Activated CD4-positive, alpha-beta T cell treated with anti-CD3 and anti-CD28 coated beads for 36 hours (primary cell): Measurements from ENCODE around the gene LGALS8. TPM values are rescaled to one million over a fixed set of nuclear protein-coding genes. Genes with fewer than 3 reads are reported as not detected.
A peak's percentile ranks its signal among the peaks of the same experiment; 100 is the strongest.
"Not testable (repeated sequence)": the region's sequence is repeated elsewhere in the genome, so short reads cannot be mapped to it uniquely, and the experiment has no call there.

Experiments used
- ATAC-seq: fragments of 200-7000 bp; cut with Tn5 transposase; one replicate; pipeline ENCODE4 v1.10.0; 2021; ENCODE audit warnings: mild to moderate bottlenecking, moderate library complexity
- CTCF ChIA-PET: fragments of 350-600 bp; sonication (Branson Sonifier 250); formaldehyde crosslinking; loops from one replicate; lab custom pipeline; 2021; ENCODE audit warnings: antibody characterized with exemption; lab: Charles Lee
- POLR2A ChIA-PET: fragments of 350-600 bp; sonication (Branson Sonifier 250); formaldehyde crosslinking; loops from one replicate; lab custom pipeline; 2021; ENCODE audit warnings: antibody characterized with exemption, inconsistent platforms; lab: Charles Lee
- DNase-seq: peaks from one replicate; pipeline ENCODE4 v3.0.0-alpha.2; 2020
- H3K27ac Mint-ChIP-seq: one replicate; pipeline ENCODE4 v1.8.0; 2021; ENCODE audit warnings: mixed read lengths
- H3K27me3 Mint-ChIP-seq: one replicate; pipeline ENCODE4 v1.8.0; 2021; ENCODE audit warnings: mixed read lengths
- H3K36me3 Mint-ChIP-seq: one replicate; pipeline ENCODE4 v1.8.0; 2021; ENCODE audit warnings: low read depth, mixed read lengths
- H3K4me1 Mint-ChIP-seq: one replicate; pipeline ENCODE4 v1.8.0; 2021; ENCODE audit warnings: mixed read lengths
- H3K4me3 Mint-ChIP-seq: one replicate; pipeline ENCODE4 v1.8.0; 2021; ENCODE audit warnings: mild to moderate bottlenecking, moderate library complexity, mixed read lengths
- H3K9me3 Mint-ChIP-seq: one replicate; pipeline ENCODE4 v1.8.0; 2021; ENCODE audit warnings: low read depth, mixed read lengths
- intact Hi-C, 2 experiments: fragments of 100-400 bp; cut with DNase I in 1 of 2; cut with micrococcal nuclease in 1 of 2; formaldehyde crosslinking; loops; one replicate each; pipeline versions ENCODE4 v1.14.2 to v1.15.1; 2022 to 2024; cut with DNase I, micrococcal nuclease
- total RNA-seq, 2 experiments: library from RNA; stranded (reverse); gene quantifications; one replicate each; pipeline ENCODE4 v1.2.3, GENCODE V29; 2021

Gene LGALS8
- 100 to 1,000 TPM; 106 to 155 TPM for total RNA-seq

DNA sequence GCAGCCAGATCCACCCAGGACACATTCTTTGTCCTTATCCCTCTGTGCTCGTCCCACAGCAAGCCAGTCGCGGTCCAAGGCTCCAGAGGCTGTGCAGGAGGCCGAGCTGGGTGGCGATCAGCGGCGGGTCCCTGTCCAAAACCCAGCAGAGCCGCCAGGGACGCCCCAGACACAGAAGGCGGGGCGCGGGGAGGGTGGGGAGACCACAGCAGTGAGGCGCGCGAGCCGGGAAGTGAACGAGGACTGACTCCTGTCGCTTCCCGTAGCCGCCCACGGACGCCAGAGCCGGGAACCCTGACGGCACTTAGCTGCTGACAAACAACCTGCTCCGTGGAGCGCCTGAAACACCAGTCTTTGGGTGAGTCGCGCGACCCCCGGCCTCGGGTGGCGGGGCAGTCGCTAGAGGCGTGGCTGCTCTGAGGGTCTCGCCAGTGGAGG lies at the start of gene LGALS8:
Gene LGALS8, plus strand, starts transcription at position 279 of the 438 bp plus-strand sequence. CDS start 2,089 bp downstream, outside the sequence.
- H3K27ac Mint-ChIP-seq = peak within 1 kb of the TSS; percentile 98
- H3K36me3 Mint-ChIP-seq = peaks cover 23% of the 10 kb centered on the region
- no peaks in the 10 kb centered on the region for H3K27me3 Mint-ChIP-seq
- peak; percentile 94 for DNase-seq
- peaks cover 25% of the 10 kb centered on the region for H3K4me1 Mint-ChIP-seq
- ATAC-seq = peak; percentile 79
- ChIA-PET POLR2A (interaction anchor here (0.6 to 1.1 kb wide), 3 partner anchors 10 to 425 kb away, joined by 3 to 6 read pairs (median 4); no protein-coding TSS in a partner anchor), CTCF (interaction anchor here (0.6 to 2.0 kb wide), 2 partner anchors 11 to 380 kb away, joined by 3 to 5 read pairs; no protein-coding TSS in a partner anchor)
- no peaks in the 10 kb centered on the region for H3K9me3 Mint-ChIP-seq
- peak within 1 kb of the TSS; percentile 99 for H3K4me3 Mint-ChIP-seq
- intact Hi-C loops = loop anchor here (1.0 to 10.0 kb wide), 8 partner anchors 11 to 1019 kb away; partner anchors contain the start of genes MTR (in 2 of the 2), B3GALNT2 (in 1 of the 2), ERO1B (in 1 of the 2) and HEATR1 (in 1 of the 2)

DNA sequence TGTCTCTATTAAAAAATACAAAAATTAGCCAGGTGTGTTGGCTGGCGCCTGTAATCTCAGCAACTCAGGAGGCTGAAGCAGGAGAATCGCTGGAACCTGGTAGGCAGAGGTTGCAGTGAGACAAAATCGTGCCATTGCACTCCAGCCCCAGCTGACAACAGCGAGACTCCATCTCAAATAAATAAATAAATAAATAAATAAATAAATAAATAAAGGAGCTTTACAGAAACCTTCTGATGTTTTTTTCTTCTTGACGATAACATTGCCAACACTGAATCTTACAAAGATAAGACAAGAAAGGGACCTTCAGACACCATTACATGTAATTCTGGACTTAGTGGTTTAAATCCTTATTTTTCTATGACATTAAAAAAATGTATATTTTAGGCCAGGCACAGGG lies 47.8 kb upstream of the LGALS8 start:
- H3K4me1 Mint-ChIP-seq = no peaks in the 10 kb centered on the region
- H3K27ac Mint-ChIP-seq = no peak overlapping the region
- CTCF ChIA-PET = interaction anchor here (0.7 kb wide), 1 partner anchor 13 kb away, joined by 4 read pairs; no protein-coding TSS in a partner anchor
- no peaks in the 10 kb centered on the region for H3K9me3 Mint-ChIP-seq
- no peak overlapping the region for H3K4me3 Mint-ChIP-seq
- H3K36me3 Mint-ChIP-seq = no peaks in the 10 kb centered on the region
- intact Hi-C loops = no loop called here
- ATAC-seq = no peak
- H3K27me3 Mint-ChIP-seq = no peaks in the 10 kb centered on the region
- no peak for DNase-seq
- POLR2A ChIA-PET = no interaction called here

DNA sequence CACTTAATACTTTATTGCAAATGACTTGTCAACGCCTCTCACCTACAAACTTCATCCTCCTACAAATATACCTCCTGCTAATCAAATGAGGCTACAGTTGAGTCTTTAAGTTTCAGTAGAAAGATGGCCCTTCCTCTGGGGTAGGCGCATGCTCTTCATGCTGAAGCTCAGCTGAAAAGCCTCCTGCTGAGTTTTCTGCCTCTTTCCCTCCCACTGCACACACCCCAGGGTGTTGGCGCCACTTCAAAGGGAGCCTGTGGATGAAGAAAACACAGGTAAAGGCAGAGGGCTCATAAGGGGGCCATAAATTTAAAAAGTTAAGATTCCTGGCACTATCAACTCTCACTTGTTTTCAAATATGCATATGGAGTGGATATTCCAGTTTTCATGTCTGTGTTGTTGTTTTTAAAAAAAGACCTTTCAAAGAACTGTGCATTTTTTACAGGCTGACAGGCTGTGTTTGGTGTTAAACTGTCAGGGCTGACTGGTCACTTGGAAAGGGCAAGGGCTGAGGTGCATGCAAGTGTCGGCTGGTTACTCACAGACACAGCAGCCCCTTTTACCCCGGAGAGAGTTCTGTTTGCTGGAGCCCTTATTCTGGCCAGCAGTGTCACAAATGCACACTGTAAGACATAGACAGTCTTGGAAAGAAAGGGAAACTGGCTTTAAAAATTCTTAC lies 42.9 kb upstream of the LGALS8 start:
- H3K27ac Mint-ChIP-seq = no peak overlapping the region
- ATAC-seq (no peak), DNase-seq (no peak)
- no peaks in the 10 kb centered on the region for H3K36me3 Mint-ChIP-seq
- no peak overlapping the region for H3K4me3 Mint-ChIP-seq
- no peaks in the 10 kb centered on the region for H3K9me3 Mint-ChIP-seq
- no peaks in the 10 kb centered on the region for H3K27me3 Mint-ChIP-seq
- H3K4me1 Mint-ChIP-seq = no peaks in the 10 kb centered on the region
- ChIA-PET CTCF (interaction anchor here (0.6 to 0.7 kb wide), 2 partner anchors 8 to 132 kb away, joined by 3 read pairs; no protein-coding TSS in a partner anchor), POLR2A (no interaction called here)
- intact Hi-C loops = no loop called here

DNA sequence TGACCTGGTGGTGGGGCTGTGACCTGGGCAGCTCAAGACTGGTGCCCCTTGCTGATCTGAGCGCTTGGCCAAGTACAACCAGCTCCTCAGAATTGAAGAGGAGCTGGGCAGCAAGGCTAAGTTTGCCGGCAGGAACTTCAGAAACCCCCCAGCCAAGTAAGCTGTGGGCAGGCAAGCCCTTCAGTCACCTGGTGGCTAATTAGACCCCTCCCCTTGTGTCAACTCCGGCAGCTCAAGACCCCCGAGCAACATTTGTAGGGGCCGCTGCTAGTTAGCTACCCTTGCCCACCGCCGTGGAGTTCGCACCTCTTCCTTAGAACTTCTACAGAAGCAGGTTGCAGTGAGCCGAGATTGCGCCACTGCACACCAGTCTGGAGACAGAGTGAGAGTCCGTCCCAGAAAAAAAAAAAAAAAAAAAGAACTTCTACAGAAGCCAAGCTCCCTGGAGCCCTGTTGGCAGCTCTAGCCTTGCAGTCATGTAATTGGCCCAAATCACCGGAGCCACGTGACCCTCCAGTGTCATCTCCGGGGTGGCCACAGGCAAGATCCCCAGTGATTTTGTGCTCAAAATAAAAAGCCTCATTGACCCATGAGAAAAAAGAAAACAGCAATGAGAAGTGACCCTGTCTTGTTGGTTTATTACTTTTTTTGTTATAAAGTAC lies 39.3 kb upstream of the LGALS8 start:
- intact Hi-C loops = no loop called here
- peaks cover 3% of the 10 kb centered on the region for H3K4me1 Mint-ChIP-seq
- CTCF ChIA-PET = no interaction called here
- no peaks in the 10 kb centered on the region for H3K36me3 Mint-ChIP-seq
- no peak overlapping the region for H3K4me3 Mint-ChIP-seq
- H3K9me3 Mint-ChIP-seq = no peaks in the 10 kb centered on the region
- no peaks in the 10 kb centered on the region for H3K27me3 Mint-ChIP-seq
- DNase-seq (no peak), ATAC-seq (no peak)
- POLR2A ChIA-PET = no interaction called here
- H3K27ac Mint-ChIP-seq = no peak overlapping the region

DNA sequence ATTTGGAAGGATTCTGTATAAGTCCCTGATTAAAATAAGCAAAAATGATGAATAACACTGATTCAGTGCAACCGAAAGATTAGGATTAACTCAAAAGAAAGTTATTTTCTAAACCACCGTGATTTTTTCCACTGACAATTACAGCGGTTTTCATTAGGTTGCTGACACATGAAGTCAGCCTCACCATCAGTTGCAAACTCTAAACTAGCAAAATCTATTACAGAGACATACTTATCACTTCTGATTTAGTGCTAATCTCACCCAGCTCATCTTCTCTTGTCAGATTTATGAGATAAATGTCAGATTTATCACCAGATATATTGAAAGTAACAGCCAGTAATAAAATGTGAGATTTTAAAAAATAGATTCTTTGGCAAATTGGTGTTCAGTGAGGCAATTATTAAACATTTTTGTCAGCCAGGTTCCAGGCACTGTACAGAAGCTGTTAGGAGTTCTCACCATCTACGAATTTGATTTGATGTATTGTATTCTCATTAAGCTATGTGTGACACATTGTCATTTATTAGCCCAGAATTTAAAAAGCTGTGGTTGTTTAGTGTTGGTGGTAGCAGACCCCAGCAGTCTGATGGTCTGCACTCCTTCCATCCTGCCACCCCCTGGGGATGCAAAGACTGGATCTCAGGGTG lies 37.3 kb upstream of the LGALS8 start:
- POLR2A ChIA-PET = no interaction called here
- Mint-ChIP-seq H3K4me3 (no peak overlapping the region), H3K36me3 (no peaks in the 10 kb centered on the region), H3K4me1 (peaks cover 7% of the 10 kb centered on the region), H3K27me3 (peaks cover 4% of the 10 kb centered on the region), H3K27ac (no peak overlapping the region), H3K9me3 (no peaks in the 10 kb centered on the region)
- intact Hi-C loops = no loop called here
- ATAC-seq = no peak
- CTCF ChIA-PET = interaction anchor here (0.5 to 1.1 kb wide), 4 partner anchors 18 to 382 kb away, joined by 3 read pairs; no protein-coding TSS in a partner anchor
- DNase-seq = no peak

DNA sequence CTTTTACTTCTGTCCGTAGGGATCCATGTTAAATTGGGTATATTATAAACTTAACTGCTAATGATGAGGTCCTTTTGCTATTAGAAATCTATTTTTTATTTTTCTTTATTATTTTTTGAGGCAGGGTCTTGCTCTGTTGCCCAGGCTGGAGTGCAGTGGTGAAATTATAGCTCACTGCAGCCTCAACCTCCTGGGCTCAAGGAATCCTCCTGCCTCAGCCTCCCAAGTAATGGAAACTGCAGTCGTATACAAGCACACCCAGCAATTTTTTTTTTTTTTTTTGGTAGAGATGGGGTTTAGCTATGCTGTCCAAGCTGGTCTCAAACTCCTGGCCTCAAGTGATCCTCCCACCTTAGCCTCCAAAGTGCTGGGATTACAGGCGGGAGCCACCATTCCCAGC lies 34.6 kb upstream of the LGALS8 start:
- ATAC-seq, H3K4me3 Mint-ChIP-seq, intact Hi-C loops, POLR2A ChIA-PET, H3K36me3 Mint-ChIP-seq, H3K27me3 Mint-ChIP-seq, DNase-seq, H3K27ac Mint-ChIP-seq, H3K9me3 Mint-ChIP-seq, H3K4me1 Mint-ChIP-seq: not testable (repeated sequence)
- CTCF ChIA-PET = interaction anchor here (0.5 to 2.3 kb wide), 10 partner anchors 8 to 488 kb away, joined by 3 to 14 read pairs (median 3); no protein-coding TSS in a partner anchor

DNA sequence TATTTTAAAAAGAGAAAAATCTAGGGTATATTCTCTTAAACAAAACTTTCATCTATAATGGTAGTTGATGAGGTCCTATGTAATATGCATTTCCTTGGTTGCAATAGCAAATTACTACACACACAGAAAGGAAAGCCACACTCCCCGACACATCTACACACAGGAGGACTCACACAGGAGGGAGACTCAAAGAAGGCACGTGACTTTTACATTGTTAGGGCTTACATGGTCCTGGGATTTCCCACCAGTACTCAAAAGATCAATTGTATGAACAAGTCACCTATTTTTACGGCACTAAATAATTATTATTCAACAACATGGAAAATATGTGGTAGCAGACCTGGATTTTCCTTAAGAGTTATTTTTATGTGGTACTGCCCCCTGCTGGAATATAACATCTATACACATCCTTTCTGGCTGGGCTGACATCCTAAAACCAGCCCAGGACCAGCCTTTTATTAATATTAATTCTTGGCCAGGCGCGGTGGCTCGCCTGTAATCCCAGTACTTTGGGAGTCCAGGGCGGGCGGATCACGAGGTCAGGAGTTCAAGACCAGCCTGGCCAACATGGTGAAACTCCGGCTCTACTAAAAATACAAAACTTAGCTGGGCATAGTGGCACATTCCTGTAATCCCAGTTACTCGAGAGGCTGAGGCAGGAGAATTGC lies 33.9 kb upstream of the LGALS8 start:
- ChIA-PET POLR2A (no interaction called here), CTCF (interaction anchor here (0.5 to 2.3 kb wide), 8 partner anchors 11 to 489 kb away, joined by 3 to 14 read pairs (median 3); no protein-coding TSS in a partner anchor)
- DNase-seq (no peak), ATAC-seq (peak; percentile 51)
- peaks cover 4% of the 10 kb centered on the region for H3K27me3 Mint-ChIP-seq
- H3K4me3 Mint-ChIP-seq = no peak overlapping the region
- no peak overlapping the region for H3K27ac Mint-ChIP-seq
- intact Hi-C loops = loop anchor here (1.0 kb wide), 2 partner anchors 381 to 387 kb away; no protein-coding TSS in a partner anchor
- no peaks in the 10 kb centered on the region for H3K9me3 Mint-ChIP-seq
- H3K36me3 Mint-ChIP-seq = no peaks in the 10 kb centered on the region
- peaks cover 7% of the 10 kb centered on the region for H3K4me1 Mint-ChIP-seq

DNA sequence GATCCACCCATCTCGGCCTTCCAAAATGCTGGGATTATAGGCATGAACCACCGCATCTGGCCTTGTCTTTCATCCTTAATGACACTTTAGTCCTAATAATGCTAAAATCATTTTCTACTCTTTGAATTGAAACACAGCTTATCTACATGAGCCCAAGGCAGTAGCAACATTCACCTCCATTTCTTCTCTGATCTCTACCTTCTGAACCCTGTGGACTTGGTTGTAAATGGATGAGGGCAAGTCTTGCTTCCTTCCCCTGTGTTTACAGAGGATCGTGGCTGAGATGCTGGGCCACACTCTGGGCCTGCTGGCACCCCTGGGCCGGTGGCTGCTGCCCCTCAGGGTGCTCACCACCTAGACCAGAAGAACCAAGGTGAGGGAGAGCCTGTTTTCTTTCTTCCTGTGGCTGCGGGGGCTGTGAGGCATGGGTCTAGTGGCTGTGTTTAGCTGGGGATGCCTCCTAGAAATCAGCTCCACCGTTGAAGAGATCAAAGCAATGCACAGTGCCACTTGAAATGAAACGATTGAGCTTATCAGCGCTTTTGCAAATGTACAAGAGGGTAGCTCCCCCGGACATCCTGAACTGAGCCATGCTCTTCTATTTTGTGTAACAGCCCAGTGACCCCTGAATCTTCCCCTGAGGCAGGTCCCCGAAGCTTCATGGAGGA lies 32.2 kb upstream of the LGALS8 start:
- DNase-seq (no peak), ATAC-seq (no peak)
- peaks cover 5% of the 10 kb centered on the region for H3K27me3 Mint-ChIP-seq
- ChIA-PET CTCF (interaction anchor here (0.6 to 1.4 kb wide), 8 partner anchors 9 to 387 kb away, joined by 3 to 7 read pairs (median 3); no protein-coding TSS in a partner anchor), POLR2A (no interaction called here)
- H3K9me3 Mint-ChIP-seq = no peaks in the 10 kb centered on the region
- intact Hi-C loops = no loop called here
- H3K36me3 Mint-ChIP-seq = no peaks in the 10 kb centered on the region
- no peak overlapping the region for H3K4me3 Mint-ChIP-seq
- peaks cover 7% of the 10 kb centered on the region for H3K4me1 Mint-ChIP-seq
- H3K27ac Mint-ChIP-seq = no peak overlapping the region

DNA sequence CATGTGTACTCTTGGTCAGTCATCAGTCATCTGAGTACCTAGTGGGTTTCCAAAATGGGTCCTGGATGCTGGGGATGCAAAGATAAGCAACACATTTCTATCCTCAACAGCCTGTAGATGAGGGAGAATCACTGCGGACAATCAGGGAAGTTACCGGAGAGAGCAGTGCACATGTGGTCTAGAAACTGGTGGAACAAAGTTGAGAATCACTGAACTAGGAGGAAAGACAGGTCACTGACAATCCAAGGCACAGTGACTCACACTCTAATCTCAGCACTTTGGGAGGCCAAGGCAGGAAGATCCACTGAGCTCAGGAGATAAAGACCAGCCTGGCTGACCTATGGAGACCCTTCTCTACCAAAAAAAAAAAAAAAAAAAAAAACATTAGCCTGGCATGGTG lies 31.4 kb upstream of the LGALS8 start:
- Mint-ChIP-seq H3K9me3 (no peaks in the 10 kb centered on the region), H3K36me3 (no peaks in the 10 kb centered on the region), H3K4me1 (peaks cover 7% of the 10 kb centered on the region), H3K27ac (no peak overlapping the region), H3K27me3 (peaks cover 7% of the 10 kb centered on the region), H3K4me3 (no peak overlapping the region)
- ATAC-seq (no peak), DNase-seq (no peak)
- intact Hi-C loops = no loop called here
- POLR2A ChIA-PET = no interaction called here
- CTCF ChIA-PET = interaction anchor here (0.6 to 1.4 kb wide), 7 partner anchors 8 to 388 kb away, joined by 3 to 7 read pairs (median 3); no protein-coding TSS in a partner anchor

DNA sequence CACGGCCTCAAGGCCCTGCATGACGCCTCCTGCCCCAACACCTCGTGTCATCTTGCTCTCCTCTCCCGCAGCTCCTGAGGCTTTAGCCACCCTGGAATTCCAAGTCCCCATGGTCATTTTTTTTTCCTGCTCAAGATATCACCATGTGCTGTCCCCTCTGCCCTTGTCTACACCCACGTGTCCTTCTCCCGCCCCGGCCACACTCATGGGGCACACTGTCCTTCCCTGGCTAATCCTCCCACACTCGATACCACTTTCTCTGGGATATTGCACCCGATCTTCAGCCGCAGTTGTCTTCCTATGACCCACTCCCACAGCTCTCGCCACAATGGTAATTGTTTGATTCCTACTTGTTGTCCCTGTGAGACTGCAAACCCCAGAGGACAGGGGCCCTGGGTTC lies 29.7 kb upstream of the LGALS8 start:
- H3K36me3 Mint-ChIP-seq = no peaks in the 10 kb centered on the region
- H3K4me3 Mint-ChIP-seq = no peak overlapping the region
- no peaks in the 10 kb centered on the region for H3K9me3 Mint-ChIP-seq
- POLR2A ChIA-PET = no interaction called here
- CTCF ChIA-PET = no interaction called here
- no peak for DNase-seq
- H3K4me1 Mint-ChIP-seq = peaks cover 7% of the 10 kb centered on the region
- peaks cover 7% of the 10 kb centered on the region for H3K27me3 Mint-ChIP-seq
- intact Hi-C loops = no loop called here
- ATAC-seq = no peak
- no peak overlapping the region for H3K27ac Mint-ChIP-seq
